OCI-LY1 (cell line): ENCODE data around the gene LRRC70.

Source experiments
- CTCF ChIP-seq: fragments of 200-600 bp; sonication (generic), shearing (Covaris generic); IDR thresholded peaks from 2 replicates; pipeline ENCODE4 v1.5.1; 2017; ENCODE audit warnings: mild to moderate bottlenecking, antibody characterized with exemption, low read length, moderate library complexity, mixed read lengths
- EZH2 ChIP-seq: fragments of 200-600 bp; sonication (generic), shearing (Covaris generic); IDR thresholded peaks from 2 replicates; pipeline ENCODE4 v1.8.0; 2017; ENCODE audit warnings: borderline replicate concordance, mixed run types, mild to moderate bottlenecking, antibody characterized with exemption, low read length, moderate library complexity, mixed read lengths

GRCh38 chr5:62560786-62561185 is 17.8 kb upstream of the LRRC70 start:
- TF ChIP-seq CTCF, result no peak
- no peak for TF ChIP-seq EZH2
